HEK293T (cell line): ENCODE results near the gene NPC1.

ENCODE experiments used
- CTBP1 ChIP-seq: fragments of 450-650 bp; IDR thresholded peaks from 2 replicates; pipeline ENCODE4 v1.6.1; 2016; ENCODE audit warnings: borderline replicate concordance
- ELF4 ChIP-seq: fragments of 450-650 bp; IDR thresholded peaks from 2 replicates; pipeline ENCODE4 v1.6.1; 2017; ENCODE audit warnings: antibody characterized with exemption
- FOXM1 ChIP-seq: fragments of 450-650 bp; IDR thresholded peaks from 2 replicates; pipeline ENCODE4 v1.6.1; 2017; ENCODE audit warnings: mild to moderate bottlenecking, borderline replicate concordance
- SP1 ChIP-seq: fragments of 450-650 bp; IDR thresholded peaks from 2 replicates; pipeline ENCODE4 v1.6.1; 2017

- TF ChIP-seq ELF4: no peak
- no peak for TF ChIP-seq SP1
- TF ChIP-seq CTBP1: no peak
- TF ChIP-seq FOXM1: no peak
Observed at GRCh38 chr18:23573626-23574431, 12.5 kb downstream of the NPC1 start.
